Neural cell (in vitro differentiated cells): ENCODE data around the gene ZAR1.

Experiments used
- CTCF ChIP-seq: fragments of 450-650 bp; IDR thresholded peaks from 2 replicates; pipeline ENCODE4 v1.5.1; 2014; ENCODE audit warnings: antibody characterized with exemption, mild to moderate bottlenecking, moderate library complexity; ENCODE audit not compliant: poor library complexity, severe bottlenecking
- EZH2 ChIP-seq: fragments of 200-600, 300-800 bp; shearing (Covaris generic), sonication (generic); IDR thresholded peaks from 2 replicates; pipeline ENCODE4 v1.6.1; 2014; ENCODE audit warnings: antibody characterized with exemption, low read length, borderline replicate concordance, mild to moderate bottlenecking; ENCODE audit not compliant: insufficient read depth, poor library complexity, severe bottlenecking
- MXI1 ChIP-seq: fragments of 450-650 bp; conservative IDR thresholded peaks from 2 replicates; pipeline ENCODE4 v1.6.1; 2014; ENCODE audit warnings: antibody characterized with exemption, mild to moderate bottlenecking; ENCODE audit not compliant: poor library complexity, severe bottlenecking
- POLR2AphosphoS5 ChIP-seq: IDR thresholded peaks from 2 replicates; pipeline ENCODE4 v1.6.1; 2012
- RAD21 ChIP-seq: fragments of 450-650 bp; conservative IDR thresholded peaks from 2 replicates; pipeline ENCODE4 v1.6.1; 2014; ENCODE audit warnings: antibody characterized with exemption, mild to moderate bottlenecking, moderate library complexity
- REST ChIP-seq: IDR thresholded peaks from 2 replicates; pipeline ENCODE4 v1.6.1; 2012; ENCODE audit warnings: borderline replicate concordance
- SMC3 ChIP-seq: fragments of 450-650 bp; conservative IDR thresholded peaks from 2 replicates; pipeline ENCODE4 v1.6.1; 2014; ENCODE audit warnings: antibody characterized with exemption, mild to moderate bottlenecking, moderate library complexity; ENCODE audit not compliant: poor library complexity
- TAF1 ChIP-seq: IDR thresholded peaks from 2 replicates; pipeline ENCODE4 v1.6.1; 2012; ENCODE audit warnings: low read depth

- TF ChIP-seq CTCF = no peak
- TF ChIP-seq POLR2AphosphoS5 = no peak
- no peak for TF ChIP-seq SMC3
- no peak for TF ChIP-seq MXI1
- no peak for TF ChIP-seq EZH2
- TF ChIP-seq TAF1 = no peak
- TF ChIP-seq REST = no peak
- TF ChIP-seq RAD21 = no peak
These were observed 8.8 kb downstream of the ZAR1 start for GRCh38 chr4:48498895-48499294.
